GM19035 (cell line): ENCODE data around the gene ZNF692.
"Not testable (repeated sequence)": the region's sequence is repeated elsewhere in the genome, so short reads cannot be mapped to it uniquely, and the experiment has no call there.

Experiments used
- ATAC-seq: cut with Tn5 transposase; IDR thresholded peaks from one replicate; pipeline ENCODE4 v1.9.1; 2021; ENCODE audit not compliant: unreplicated experiment

The ZNF692 gene

DNA sequence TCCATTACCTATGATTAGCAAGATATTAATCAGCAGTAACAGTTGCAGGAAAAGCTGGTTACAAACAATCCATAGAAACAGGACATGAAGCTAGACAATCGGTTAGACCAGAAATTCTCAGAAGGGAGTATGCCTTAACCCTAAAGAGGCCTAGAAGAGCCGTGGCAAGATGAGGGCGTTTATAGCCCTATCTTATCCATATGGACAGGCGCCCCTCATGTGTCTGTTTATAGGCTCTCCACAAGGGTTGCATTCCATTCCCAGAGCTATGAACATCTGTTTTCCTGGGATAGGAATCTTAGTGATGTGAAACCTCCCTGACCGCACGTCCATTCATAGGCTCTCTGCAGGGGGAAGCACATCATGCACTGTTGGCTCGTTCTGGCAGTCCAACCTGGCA is 23.5 kb upstream of the ZNF692 start:
- ATAC-seq: not testable (repeated sequence)

DNA sequence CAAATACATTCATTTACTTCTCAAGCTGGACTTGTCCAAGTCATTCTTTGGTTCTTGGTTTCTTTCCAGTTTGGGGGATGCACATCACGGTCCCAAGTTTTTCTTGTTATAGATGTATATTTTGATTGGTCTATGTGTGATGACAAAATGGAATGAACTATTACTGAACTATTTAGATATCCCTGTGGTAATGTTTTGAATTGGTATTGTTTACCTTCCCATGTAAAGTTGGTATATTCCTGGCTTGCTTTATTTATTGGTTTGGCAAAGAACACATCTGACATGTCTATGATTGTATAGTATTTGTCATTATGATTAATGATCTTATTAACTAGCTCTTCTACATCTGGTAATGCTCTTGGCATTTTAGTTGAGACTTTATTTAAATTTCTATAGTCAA is 22.4 kb upstream of the ZNF692 start:
- no peak for ATAC-seq

DNA sequence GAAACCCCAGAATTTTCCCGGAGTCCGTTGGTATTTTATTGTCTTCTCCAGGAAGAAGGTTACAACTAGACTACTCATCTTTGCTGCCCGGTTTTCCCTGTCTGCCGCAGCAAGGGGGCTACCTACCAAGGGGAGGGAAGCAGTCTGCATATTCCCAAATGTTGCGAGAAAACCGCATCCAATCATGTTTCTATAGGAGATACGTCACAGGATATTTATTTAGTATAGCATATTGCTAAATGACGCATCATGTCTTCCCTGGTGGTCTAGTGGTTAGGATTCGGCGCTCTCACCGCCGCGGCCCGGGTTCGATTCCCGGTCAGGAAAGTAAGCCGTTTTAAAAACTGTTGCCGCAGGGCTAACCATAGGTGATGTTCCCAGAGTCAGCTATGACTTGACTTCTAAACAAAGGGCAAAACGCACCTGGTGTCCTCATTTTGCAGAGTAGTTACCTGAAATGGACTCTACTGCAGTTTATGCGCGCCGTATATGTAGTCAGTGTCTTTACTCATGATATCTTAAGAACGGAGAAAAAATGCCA is 15.2 kb upstream of the ZNF692 start:
- ATAC-seq: peak; percentile 66

DNA sequence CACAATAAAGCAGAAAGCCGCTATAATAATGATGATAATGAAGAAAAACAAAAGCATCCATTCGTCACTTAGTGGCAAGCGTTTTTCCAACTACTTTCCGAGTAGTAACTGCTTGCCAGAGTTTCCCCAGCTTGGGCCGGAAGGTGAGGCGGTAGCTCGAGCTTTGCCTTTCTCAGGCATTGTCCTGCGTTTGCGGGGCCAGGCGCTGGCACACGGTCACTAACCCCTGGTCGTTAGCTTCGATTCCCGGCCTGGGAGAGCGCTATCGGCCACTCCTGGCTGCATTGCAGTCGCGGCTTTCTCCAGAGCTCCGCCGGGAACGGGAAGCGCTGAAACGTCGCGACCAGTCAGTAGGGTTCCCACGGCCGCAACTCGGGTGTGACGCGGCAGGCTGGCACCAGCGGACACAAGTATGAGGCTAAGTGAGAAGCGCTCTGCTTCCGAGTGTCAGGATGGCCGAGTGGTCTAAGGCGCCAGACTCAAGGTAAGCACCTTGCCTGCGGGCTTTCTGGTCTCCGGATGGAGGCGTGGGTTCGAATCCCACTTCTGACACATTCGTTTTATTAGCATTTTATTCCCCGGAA is 14.6 kb upstream of the ZNF692 start:
- peak; percentile 78 for ATAC-seq

DNA sequence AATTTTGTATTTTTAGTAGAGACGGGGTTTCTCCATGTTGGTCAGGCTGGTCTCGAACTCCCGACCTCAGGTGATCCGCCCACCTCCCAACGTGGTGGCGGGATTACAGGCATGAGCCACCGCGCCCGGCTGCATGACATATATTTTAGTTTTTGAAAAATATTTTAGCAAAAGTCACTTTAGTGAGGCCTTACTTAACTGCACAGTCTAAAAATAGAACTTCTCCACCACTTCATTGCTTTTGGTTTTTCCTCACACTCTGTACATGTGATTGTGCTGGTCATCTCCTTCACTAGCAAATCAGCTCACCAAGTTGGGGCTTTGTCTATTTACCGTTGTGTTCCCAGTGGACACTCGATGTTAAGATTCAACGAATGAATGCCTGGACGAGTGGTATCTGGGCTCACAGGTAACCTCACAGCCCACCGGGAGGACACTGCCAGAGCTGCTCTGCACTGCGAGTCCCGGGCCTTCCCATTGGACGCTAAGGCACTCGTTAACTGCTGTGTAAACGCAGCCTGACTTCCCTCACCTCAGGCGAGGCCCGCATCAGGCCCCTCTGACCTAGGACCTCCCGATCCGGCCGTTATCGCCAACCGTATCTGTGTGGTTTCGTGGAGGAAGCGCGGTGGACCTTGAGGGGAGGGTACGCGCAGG is 14.0 kb upstream of the ZNF692 start:
- peak; percentile 32 for ATAC-seq

DNA sequence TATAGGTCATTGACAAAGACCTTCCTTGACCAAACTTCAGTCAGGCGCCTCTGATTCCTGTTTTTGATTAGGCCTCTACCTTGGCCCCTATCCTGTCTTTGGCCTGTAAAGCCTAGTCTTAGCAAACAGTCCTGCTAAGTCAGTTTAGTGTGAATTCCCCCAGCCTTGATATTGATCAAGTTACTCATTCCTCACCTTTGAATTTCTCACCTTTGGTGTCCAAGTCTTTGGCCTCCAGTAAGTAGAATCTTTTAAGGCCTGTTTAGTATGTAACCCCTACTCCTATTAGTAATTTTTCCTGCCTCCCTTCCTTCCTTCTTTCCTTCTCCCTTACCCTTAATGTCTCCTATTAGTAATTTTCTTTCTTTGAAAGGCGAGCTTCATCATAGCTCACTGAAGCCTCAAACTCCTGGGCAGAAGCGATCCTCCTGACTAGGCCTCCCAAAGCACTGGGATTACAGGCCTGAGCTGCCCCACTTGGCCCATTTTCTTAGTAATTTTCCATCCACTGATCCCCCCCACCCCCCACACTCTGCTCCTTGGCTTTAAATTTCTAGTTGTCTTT is 13.0 kb upstream of the ZNF692 start:
- ATAC-seq: no peak

DNA sequence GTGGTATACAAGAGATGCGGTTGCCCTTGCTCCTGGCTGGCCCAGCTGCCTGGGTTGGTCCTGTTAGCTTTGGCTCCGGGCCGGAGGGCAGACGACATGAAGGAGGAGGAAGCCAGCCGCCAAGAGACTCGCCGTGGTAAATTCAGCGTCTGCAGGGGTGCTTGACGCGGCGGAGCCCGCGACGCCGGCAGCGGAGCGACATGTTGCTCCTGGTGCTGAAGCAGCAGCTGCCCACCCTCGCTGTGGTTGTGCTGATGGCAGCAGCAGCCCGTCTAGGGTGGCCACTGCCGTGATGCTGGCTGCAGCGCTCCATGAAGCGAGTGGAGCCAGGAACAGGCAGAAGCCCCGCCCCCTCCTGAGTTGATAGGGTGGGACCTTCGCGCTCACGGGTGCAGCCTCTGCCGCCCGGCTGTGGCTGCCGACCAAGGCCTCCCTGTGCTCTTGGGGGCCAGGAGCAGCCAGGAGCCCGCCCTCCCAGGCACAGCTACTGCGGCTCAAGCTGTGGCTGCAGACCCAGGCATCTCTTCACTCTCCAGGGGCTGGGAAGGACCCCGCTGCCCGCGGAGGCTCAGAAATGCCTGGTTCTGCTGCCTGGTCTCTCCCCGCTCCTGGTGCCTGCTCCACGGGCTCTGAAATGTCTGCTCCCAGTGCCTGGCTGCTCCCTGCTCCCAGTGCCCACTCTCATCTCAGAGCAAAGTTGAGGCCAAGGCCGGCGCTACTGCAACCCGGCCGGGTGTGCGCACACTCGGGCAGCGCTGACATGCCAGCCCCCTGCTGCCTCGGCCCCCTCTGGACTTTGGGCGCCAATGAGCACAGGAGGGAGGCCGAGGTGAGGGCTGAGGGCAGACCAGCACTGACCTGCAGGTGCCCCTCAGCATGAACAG is 4.4 kb upstream of the ZNF692 start:
- ATAC-seq: peak; percentile 62

DNA sequence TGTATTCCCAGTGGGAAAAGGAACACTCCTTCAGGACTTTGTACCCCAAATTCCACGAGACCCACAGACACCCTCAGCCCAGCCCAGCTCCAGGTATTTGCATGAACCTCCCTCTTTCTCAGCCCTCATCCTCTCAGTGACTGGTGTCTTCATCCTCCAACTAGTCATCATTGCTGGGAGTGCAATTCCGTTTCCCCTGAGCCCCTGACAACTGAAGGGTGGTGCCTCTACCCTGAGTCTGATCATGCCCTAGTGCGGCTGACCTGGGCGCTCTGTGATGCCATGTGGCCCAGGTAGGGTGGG is 3.8 kb upstream of the ZNF692 start:
- peak; percentile 7 for ATAC-seq

DNA sequence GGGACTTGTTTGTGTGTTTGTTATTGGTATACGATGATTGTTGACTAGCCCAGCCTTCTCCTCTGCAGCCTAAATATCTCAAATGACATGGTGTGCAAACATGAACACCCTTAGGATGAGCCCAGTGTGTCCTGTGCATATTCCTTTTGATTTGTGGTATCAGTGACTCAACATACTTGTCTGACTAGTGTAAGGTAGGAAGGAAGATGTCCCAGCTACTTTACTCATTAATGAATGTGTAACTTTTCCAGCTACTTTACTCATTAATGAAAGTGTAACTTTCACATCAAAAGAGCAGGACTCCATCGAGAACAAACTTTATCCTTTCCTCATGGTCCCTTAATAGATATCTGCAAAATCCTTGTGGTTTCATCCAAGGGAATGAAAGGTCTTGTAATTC is 2.7 kb upstream of the ZNF692 start:
- no peak for ATAC-seq

DNA sequence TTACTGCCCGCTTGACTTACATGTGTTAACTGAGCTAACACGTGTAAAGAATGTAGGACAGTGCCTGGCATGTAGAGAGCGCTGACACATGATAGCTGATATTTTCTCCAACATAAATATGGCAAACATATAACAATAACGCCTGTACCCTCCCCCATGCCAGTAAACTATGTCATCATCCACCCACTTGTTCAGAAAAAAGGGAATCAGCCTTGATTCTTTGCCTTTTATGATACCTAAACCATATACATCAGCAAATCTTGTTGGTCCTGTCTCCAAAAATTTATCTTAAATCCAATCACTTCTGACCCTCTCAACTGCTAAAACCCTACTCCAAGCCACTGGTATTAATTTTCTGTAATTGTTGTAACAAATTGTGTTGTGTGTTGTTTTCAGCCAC is 1.1 kb upstream of the ZNF692 start:
- ATAC-seq: no peak

DNA sequence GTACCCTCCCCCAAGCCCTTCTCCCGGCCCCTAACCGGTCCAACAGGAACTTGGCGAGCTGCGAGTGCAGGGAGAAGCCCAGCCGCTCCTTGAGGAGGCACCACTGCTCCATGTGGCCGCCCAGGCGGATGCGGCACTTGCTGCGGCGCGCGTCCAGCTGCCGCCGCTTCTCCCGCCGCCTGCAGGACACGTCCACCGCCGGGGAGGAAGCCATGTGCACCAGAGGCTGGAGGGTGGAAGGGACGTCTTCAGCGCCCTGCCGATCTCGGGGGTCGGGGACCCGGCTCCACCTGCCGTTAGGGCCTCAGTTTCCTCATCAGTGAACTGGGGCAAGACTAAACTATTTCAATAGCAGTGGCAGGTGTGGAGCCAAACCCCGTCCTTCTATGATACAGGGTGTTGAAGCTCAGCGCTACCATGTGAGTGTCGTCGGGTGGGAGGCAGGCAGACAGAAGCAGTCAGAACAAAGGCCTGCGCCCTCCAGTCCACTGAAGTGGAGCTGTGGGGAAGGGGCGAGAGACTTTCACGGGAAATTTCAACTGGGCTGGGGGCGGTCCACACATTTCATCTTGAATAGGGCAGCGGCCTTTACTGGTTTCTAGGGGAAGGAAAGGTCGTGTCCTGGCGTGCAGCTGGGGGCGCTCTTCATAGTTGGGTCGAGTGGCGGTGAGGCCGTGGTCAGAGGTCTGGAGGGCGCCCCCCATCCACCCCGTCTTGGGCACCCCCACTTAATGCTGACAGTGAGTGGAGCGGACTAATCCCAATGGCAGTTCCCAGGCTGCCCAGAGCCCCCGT is 592 bp downstream of the ZNF692 start:
- peak; percentile 47 for ATAC-seq

DNA sequence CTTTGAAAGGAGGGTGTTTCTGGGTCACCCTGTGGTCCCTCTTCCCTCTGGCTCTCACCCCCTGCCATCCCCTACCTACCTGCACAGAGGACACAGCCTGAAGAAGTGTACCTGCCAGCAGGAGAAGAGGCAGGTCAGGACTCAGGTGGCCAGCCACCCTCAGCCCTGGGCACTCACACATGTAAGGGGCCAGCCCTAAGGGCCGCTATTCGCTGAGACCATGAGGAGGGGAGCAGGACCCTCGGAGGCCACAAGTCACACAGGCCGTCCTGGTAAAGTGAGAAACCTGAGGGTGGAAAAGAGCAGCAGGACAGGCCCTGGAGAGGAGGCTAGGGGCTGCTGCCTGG is 1.2 kb downstream of the ZNF692 start:
- ATAC-seq: peak; percentile 2

DNA sequence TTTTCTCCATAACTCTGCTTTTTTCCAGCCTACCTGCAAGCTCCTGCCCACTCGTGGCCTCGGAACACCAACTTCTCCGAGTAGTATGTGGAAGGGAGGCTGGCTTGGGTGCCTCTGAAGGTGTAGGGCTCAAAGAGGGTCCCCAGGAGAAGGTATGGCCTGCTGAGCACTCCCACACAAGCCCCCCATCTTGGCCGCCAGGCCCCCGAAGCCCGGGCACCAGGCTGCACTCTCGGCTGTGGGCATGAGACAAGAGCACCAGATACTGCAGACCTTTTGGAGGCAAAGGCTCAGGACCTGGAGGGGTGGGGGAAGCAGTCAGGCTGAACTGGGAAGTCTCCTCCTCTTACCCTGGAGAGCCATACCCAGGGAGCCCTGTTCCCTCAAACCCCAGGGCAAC is 1.7 kb downstream of the ZNF692 start:
- no peak for ATAC-seq

DNA sequence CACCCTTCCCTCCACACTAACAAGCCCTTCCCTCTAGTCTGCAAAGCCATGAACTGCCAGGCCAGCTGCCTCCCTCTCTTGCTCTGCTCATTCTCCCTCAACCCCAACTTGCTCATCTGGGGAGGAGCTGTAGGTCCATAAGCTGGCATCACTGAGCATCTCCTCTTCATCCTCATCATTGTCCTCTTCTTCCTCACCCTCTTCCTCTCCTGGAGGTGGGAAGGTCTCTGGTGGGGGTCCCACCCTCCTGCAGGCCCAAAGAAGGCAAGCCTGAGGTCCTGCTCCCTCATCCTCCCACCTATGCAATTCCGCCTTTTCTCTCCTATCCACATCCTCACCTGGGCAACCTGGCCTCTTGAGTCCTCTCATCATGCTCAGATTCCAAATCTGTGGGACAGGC is 2.7 kb downstream of the ZNF692 start:
- ATAC-seq: no peak

DNA sequence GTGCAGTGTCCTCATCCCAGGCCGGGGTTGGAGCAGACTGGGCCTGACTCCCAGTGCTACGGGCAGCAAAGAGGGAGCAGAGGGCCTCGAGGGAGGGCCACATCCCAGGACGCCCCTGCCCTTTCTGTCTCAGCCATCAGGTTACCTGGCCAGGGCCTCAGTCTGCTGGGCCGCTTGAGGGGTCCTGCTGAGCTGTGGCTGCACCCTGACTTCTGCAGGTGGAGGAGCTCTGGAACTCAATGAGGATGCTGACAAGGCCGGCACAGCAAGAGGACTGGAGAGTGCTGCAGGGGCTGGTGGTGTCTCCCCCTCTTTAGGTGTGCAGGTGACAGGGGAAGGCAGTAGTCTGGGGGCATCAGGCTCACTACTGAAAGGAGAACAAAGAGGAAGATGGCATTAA is 3.3 kb downstream of the ZNF692 start:
- no peak for ATAC-seq

DNA sequence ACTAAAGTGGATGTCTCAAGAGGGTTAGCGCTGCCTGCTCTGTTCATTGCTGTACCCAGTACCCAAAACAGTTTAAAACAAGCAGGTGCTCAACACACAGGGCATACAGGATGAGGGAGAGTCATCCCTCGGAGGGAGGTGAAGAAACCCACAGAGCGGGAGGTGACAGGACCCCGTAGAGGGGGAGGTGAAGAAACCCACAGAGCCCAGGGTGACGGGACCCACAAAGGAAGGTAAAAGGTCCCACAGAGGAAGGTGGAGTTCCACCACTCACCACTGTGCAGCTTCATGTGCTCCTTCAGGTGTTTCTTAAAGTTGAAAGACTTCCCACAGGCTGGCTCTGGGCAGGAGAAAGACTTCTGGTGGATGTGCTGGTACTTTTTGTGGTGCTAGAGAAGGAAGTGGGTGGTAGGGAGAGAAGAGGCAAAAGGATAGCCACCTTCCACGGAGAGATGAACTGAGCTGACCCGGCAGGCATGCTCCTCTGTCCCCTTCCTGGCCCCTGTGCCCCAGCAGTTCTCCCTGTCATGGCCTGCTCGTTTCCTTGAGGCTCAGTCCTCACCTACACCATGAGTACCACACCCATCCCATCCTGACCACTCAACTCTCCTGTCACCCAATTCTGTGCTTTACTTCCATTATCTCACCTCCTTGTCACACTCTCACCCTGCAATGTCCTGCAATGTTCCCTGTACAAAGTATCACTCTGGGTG is 5.1 kb downstream of the ZNF692 start:
- no peak for ATAC-seq

DNA sequence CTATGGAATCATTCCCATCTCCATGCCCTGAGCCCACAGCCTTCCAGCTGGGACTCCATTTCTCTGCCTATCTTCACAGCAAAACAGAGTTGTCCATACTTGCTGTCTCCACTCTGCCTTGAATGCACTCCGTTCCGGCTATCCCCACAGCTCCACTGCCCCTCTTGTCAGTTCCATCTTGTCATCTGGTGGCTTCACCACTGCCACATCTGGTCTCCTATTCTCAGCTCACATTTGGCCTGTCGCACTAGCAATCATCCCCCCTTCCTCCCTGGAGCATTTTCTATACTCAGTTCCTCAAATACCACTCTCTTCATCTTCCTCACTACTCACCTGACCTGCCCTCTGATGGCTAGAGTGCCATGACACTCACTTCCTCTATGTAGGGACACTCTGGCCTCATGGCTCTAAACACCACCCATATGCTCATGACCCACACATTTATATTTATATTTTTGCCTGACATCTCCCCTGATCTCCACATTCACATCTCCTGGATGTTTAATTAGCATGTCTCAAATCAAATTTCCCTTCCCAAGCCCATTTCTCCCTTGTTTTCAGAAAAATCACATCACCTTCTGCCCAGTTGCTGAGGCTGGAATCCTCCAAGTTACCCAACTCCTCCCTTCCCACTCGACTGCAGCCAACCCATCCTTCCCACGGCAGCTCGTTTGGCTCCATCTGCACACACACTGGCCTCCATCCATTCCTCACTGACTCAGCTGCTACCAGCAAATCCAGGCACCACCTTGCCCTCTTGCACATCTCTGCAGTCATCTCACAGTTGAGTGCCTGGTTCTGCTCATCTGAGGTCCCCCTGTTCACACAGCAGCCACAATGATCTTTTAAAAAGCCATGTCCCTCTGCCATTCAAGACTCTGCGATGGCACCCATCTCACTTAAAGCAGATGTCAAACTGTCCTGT is 6.1 kb downstream of the ZNF692 start:
- no peak for ATAC-seq

DNA sequence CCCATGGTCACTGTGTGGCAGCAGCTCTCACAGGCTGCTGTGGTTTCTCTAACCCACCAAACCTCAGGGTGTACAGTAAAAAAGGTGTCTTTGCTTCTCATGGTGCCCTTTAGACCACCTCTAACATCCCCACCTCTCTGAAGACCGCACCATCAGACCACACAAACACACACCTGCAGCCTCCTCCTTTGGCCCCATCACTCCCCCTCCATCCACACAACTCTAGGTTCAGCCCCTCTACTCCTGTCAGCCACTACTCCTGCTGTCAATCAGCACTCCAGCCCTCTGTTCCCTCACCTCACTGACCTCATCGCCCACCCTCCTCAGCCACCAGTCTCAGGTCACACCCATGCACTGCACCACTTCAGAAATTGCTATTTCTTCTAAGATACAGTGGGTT is 7.5 kb downstream of the ZNF692 start:
- no peak for ATAC-seq

DNA sequence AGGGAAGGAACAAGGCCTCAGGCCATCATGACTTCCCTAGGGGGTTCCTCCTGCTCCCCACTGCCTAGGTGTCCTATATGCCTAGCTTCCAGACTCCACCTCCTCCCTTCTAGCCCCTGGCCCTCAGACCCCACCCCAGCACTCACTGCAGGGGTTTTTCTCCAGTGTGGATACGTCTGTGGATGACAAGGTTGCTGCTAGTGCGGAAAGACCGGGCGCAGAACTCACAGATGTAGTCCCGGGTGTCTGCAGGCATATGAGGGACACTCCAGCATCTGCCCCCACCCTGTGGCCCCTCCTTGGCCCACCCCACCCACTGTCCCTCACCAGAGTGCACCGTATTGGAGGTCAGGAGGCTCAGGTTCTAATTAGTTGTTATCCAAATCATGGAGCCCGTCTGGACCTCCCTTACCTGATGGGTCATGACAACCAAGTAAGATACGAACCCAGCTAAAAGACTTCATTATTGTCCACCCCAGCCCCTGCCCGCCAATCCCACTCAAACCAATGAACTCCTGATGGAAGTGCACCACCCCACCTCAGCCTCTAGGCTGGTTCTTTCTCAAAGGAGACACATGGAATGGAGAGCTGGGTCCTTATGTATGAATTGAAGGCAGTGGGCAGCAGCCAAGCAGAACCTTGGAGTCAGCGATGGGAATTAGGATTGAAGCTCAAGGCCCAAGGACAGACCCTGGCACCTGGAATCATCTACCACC is 8.2 kb downstream of the ZNF692 start:
- no peak for ATAC-seq
